D341Med (cell line): ENCODE data around the gene SPRR2A.
"Not testable (repeated sequence)": the region's sequence is repeated elsewhere in the genome, so short reads cannot be mapped to it uniquely, and the experiment has no call there.

ENCODE experiments used
- DNase-seq: peaks from one replicate; pipeline ENCODE4 v3.0.0; 2012; ENCODE audit warnings: low spot score

Gene SPRR2A

GRCh38 chr1:153024413-153024812 is 32.9 kb downstream of the SPRR2A start:
- DNase-seq, result no peak

GRCh38 chr1:153023109-153023508 is 34.2 kb downstream of the SPRR2A start:
- no peak for DNase-seq

- DNase-seq, result not testable (repeated sequence)
Observed at GRCh38 chr1:153022340-153022739, 35.0 kb downstream of the SPRR2A start.

GRCh38 chr1:153021829-153022228 is 35.5 kb downstream of the SPRR2A start:
- DNase-seq, result not testable (repeated sequence)

- DNase-seq, result not testable (repeated sequence)
Observed at GRCh38 chr1:153011235-153011758, 46.0 kb downstream of the SPRR2A start.
